PC-9 (cell line): ENCODE data around the gene ALKBH2.

ENCODE experiments used
- CTCF ChIP-seq: fragments of 200-600 bp; sonication (generic); conservative IDR thresholded peaks from 2 replicates; pipeline ENCODE4 v1.6.1; 2017; ENCODE audit warnings: mixed run types, antibody characterized with exemption, mild to moderate bottlenecking, moderate library complexity
- EZH2 ChIP-seq: fragments of 200-600 bp; sonication (generic); IDR thresholded peaks from 2 replicates; pipeline ENCODE4 v1.8.0; 2017; ENCODE audit warnings: antibody characterized with exemption, low read depth

- TF ChIP-seq CTCF (no peak), EZH2 (no peak)
Measured at GRCh38 chr12:109115404-109115757, 22.1 kb upstream of the ALKBH2 start.
